Pericardium fibroblast (primary cell): Measurements from ENCODE around the gene SEC62. TPM values are rescaled to one million over a fixed set of nuclear protein-coding genes. Genes with fewer than 3 reads are reported as not detected.

Experiments
- total RNA-seq: library from RNA; depleted of rRNA; stranded (reverse); fragments of >200 nt; gene quantifications from 2 replicates; pipeline ENCODE4 v1.2.3, GENCODE V29; 2015

Gene SEC62
- 23.4 and 30.8 TPM in 2 replicates for total RNA-seq

GRCh38 chr3:169966428-169966950 lies at the start of gene SEC62:
Gene SEC62, plus strand, starts transcription at chr3:169966807. Its CDS starts 16 bp downstream, at chr3:169966823.

GRCh38 chr3:170037463-170038433 lies 71.1 kb downstream of the SEC62 start, which contains the start of gene GPR160:
Gene GPR160, plus strand, starts transcription at chr3:170037995. Its CDS starts 45,978 bp downstream, at chr3:170083973.

Other genes starting within 250 kb of the SEC62 start
- gene TERC, start 201.7 kb upstream of the SEC62 start, total RNA-seq: 147 TPM in 2 replicates
- 2.3 and 6.5 TPM in 2 replicates for gene ACTRT3, start 197.2 kb upstream of the SEC62 start, total RNA-seq
- gene MYNN, start 193.4 kb upstream of the SEC62 start, total RNA-seq: 9.6 and 13.4 TPM in 2 replicates
- not detected in 2 replicates for gene LRRIQ4, start 153.9 kb upstream of the SEC62 start, total RNA-seq
- gene LRRC34, start 153.9 kb upstream of the SEC62 start, total RNA-seq: 2.1 and 15.5 TPM in 2 replicates
- gene LRRC31, start 96.9 kb upstream of the SEC62 start, total RNA-seq: not detected in 2 replicates
- gene SAMD7, start 55.2 kb upstream of the SEC62 start, total RNA-seq: not detected in 2 replicates
- 0.09 TPM in 1 of 2 replicates, not detected in the other for gene GPR160, start 71.2 kb downstream of the SEC62 start, total RNA-seq
- 12.9 and 18.2 TPM in 2 replicates for gene PHC3, start 214.9 kb downstream of the SEC62 start, total RNA-seq